Measurements from ENCODE around the gene EEF2K.

EEF2K gene

GRCh38 chr16:22314661-22315626 lies 108.9 kb downstream of the EEF2K start:
- FAIRE-seq (no peak), DNase-seq (ENCODE audit: low spot score) (no peak)

- DNase-seq (ENCODE audit: low spot score) = no peak
- FAIRE-seq = no peak
These were observed 109.9 kb downstream of the EEF2K start for GRCh38 chr16:22315979-22316378.

DNA sequence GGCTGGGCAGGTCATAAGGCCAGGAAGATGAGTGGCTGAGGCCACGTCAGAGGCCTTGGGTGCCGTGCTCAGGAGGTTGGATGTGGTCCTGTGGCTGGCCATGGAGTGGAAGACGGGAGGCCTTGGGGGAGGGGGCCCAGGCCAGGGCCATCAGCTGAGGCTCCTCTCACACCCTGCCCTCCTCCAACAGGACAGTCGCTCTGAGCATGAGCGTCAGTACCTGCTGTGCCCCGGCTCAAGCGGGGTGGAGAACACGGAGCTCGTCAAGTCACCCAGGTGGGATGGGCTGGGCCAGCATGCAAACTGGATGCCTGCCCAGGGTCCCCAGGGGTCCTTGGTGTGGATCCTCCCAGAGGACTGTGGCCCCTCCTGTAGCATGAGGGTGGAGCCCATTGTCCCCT lies 110.3 kb downstream of the EEF2K start:
- FAIRE-seq = no peak
- no peak for DNase-seq (ENCODE audit: low spot score)

- no peak for FAIRE-seq
- DNase-seq (ENCODE audit: low spot score) = no peak
These were observed 111.0 kb downstream of the EEF2K start for GRCh38 chr16:22317001-22317530.

- no peak for FAIRE-seq
- no peak for DNase-seq (ENCODE audit: low spot score)
These were observed 111.5 kb downstream of the EEF2K start for GRCh38 chr16:22317625-22318024.

DNA sequence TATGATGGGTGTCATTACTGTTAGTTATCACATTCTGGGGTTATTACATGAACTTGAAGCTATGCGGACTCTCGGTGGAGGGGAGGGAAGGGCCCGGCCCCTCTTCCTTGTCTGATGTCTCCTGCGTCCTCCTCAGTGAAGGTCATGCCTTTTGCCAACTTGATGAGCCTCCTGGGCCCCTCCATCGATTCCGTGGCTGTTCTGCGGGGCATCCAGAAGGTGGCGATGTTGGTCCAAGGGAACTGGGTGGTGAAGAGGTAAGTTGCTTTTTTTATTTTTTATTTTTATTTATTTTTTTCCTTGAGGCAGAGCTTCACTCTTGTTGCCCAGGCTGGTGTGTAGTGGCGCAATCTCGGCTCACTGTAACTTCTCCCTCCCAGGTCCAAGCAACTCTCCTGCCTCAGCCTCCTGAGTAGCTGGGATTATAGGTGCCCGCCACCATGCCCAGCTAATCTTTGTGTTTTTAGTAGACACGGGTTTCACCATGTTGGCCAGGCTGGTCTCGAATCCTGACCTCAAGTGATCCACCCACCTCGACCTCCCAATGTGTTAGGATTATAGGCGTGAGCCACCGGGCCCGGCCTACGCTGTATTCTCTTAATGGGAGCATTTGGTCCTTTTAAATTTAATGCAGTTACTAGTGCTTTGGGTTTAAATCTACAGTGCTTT lies 112.7 kb downstream of the EEF2K start:
- DNase-seq (ENCODE audit: low spot score) = no peak
- FAIRE-seq = no peak

- no peak for DNase-seq (ENCODE audit: low spot score)
- FAIRE-seq = no peak
These were observed 114.7 kb downstream of the EEF2K start for GRCh38 chr16:22320572-22321339.

DNA sequence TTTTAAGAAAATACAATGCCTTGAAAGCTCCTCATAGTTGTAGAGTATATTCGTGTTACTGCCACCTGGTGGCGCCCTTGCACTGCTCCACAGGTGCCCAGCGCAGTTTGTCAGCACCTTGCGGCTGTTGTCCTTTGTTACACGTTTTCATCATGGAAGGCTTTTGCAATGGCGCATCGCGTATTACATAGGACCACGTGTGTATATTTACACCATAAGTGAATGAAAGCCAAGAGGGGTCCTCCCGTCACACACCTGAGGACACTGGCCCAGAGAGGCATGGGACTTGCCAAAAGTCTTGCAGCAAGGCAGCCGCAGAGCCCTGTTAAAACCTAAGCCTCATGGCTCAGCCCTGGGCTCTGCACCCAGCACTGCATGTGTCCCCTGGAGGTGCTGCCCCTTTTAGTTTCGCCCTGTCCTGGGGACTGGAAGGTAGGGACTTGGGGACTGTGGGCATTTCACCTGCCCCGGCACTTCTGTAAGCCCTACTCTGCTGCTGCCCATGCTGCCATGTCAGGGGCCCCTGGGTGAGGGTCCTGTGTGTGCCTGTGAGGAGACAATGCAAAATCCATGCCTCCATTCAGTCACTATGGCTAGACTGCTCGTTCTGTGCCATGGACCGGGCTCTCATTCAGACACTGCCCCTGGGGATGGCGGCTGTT lies 115.4 kb downstream of the EEF2K start:
- peak; percentile 68 for DNase-seq (ENCODE audit: low spot score)
- FAIRE-seq = peak; percentile 70

DNA sequence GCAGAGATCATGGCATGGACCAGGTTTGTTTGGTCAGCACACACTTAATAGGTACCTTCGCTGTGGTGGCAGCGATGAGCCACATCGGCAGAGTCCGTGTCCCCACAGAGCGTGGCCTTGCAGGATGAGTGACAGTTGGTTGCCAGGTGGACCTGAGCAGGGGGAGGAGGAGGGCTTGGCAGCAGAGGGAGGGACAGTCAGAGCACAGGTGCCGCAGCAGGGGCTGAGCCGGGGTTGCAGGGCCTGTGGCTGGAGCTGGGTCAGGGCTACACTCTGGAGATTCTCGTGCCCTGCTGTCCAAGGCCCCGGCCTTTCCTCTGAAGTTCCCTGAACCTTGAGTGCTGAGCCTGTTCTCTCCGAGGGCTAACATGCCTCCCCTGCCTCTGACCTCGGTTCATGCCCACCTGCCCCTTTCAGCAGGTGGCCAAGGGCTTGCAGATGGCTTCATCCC lies 116.0 kb downstream of the EEF2K start:
- FAIRE-seq = no peak
- DNase-seq (ENCODE audit: low spot score) = no peak

- DNase-seq (ENCODE audit: low spot score) (no peak), FAIRE-seq (no peak)
These were observed 116.7 kb downstream of the EEF2K start for GRCh38 chr16:22322741-22323140.

DNA sequence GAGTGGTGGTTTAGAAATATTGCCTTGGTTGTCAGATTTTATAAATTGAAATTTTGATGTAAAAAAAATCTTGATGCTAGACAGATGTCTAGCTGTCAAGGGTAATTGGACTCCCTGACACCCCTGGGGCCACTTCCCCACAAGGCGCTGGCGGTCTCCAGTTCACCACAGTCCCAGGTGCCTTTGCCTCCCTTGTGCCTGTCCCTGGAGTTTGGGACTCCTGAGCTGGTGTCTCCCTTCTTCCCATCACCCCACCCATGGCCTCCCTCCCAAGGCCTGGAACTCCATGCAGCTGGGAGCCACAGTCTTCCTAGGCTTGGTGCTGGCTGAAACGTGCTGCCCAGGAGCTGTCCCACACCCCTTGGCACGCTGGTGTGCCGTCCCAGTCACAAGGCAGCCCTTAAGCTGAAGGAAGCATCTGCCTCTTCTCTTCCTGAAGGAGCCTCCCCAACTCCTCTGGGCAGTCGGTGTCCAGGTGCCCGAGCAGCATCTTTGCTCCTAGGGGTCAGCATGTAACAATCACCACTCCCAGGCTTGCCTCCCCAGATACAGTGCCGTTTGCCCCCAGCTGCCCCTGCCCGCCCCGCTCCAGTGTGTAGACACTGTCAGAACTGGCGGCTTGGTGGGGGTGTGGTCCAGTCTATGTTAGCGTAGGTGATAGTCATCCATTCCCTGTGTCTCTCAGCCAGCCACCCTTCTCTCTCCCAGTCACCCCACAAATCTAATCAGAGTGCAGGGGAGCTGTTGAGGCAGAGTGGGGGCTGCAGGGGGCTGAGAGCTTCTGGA lies 117.3 kb downstream of the EEF2K start:
- FAIRE-seq = no peak
- DNase-seq (ENCODE audit: low spot score) = no peak

DNA sequence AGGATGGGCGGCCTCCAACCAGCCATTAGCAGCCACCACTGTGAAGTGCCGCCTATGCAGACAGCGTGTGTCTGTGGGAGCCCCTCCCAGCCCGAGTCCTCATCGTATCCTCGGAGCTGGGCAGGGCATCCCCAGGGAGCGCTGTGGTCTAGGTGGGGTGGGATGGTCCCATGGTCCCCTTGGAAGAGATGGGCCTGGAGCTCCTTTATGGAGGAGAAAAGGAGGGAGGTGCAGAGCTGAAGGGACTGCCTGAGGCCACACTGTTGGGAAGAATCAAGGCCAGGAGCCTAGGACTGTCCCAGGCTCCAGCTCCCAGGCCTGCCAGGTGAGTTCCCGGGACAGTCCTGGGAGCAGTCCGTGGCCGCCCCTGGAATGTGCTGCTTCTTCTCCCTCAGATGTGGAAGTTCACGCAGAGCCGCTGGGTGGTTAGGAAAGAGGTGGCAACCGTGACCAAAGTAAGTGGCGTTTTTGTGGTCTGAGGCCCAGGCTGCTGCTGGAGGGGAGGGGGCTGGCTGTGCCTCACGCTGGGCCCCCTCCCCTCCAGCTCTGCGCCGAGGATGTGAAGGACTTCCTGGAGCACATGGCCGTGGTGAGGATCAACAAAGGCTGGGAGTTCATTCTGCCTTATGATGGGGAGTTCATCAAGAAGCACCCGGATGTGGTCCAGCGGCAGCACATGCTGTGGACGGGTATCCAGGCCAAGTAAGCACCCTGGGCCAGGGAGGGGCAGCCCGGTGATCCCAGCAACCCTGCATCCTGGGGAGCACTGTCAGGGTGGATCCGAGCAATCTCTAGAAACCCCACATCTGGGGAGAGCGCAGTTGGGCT lies 118.1 kb downstream of the EEF2K start:
- FAIRE-seq = no peak
- DNase-seq (ENCODE audit: low spot score) = no peak

DNA sequence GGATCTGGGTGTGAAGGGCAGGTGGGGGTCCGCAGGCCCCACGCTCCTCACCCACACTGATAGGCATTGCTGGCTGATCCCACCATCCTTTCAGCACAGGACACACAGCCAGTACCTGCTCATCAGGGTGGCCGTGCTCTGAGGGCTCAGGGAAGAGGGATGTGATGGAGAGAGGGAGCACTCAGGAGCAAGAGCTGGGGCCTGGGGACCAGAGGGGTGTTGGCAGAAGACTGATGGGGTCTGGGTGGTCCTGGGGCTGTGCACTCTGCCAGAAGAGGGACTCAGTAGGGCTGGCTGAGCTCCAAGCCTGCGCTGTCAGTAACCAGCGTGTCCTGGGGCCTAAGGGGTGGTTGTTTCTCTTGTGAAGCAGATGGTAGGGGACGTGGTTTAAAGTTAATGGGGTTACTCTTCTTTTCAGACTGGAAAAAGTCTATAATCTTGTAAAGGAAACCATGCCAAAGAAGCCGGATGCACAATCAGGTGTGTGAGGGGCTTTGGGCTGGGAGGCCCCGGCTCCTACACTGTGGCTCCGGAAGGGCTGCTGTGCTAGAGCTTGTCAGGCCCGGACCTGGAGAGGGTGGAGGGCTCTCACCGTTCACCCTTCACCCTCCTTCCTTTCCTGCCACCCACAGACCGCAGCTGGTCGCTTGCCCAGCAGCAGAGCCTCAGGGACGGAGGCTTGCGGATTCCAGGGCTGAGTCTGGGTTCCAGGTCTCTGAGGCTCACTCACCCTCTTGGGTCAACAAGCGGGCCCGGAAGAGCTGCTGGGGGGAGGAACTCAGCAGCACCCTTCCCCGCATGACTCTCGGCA lies 118.9 kb downstream of the EEF2K start:
- no peak for DNase-seq (ENCODE audit: low spot score)
- no peak for FAIRE-seq

DNA sequence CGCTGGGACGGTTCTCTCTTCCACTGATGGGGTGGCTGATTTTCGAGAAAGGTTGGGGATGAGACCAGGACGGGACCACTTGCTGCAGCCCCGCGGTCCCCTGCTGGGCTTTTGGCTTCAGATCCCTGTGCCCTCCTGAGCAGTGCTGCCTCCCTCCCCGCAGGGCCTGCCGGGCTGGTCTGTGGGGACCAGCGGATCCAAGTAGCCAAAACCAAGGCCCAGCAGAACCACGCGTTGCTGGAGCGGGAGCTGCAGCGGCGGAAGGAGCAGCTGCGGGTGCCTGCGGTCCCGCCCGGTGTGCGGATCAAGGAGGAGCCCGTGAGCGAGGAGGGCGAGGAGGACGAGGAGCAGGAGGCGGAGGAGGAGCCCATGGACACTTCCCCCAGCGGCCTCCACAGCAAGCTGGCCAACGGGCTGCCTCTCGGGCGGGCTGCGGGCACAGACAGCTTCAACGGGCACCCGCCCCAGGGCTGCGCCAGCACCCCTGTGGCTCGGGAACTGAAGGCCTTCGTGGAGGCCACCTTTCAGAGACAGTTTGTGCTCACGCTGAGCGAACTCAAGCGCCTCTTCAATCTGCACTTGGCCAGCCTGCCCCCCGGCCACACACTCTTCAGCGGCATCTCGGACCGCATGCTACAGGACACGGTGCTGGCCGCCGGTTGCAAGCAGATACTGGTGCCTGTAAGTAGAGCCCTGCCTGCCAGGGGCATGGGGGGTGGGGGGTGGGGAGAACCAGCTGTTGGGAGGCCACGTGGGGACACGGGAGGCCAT lies 119.7 kb downstream of the EEF2K start:
- FAIRE-seq (no peak), DNase-seq (ENCODE audit: low spot score) (no peak)

DNA sequence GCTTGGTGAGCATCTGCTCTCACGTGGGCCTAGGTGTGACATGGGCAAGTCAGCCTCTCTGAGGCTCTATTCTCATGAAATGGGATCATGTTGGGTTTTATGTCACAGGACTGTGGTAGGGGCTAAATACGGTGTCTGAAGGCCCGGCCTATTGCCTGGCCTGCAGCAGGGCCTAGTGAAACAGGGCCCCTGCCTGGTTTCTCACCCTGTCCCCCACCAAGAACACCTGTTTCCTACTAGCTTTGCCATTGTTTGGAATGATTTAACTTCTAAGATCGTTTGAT lies 120.2 kb downstream of the EEF2K start:
- FAIRE-seq (no peak), DNase-seq (ENCODE audit: low spot score) (no peak)

DNA sequence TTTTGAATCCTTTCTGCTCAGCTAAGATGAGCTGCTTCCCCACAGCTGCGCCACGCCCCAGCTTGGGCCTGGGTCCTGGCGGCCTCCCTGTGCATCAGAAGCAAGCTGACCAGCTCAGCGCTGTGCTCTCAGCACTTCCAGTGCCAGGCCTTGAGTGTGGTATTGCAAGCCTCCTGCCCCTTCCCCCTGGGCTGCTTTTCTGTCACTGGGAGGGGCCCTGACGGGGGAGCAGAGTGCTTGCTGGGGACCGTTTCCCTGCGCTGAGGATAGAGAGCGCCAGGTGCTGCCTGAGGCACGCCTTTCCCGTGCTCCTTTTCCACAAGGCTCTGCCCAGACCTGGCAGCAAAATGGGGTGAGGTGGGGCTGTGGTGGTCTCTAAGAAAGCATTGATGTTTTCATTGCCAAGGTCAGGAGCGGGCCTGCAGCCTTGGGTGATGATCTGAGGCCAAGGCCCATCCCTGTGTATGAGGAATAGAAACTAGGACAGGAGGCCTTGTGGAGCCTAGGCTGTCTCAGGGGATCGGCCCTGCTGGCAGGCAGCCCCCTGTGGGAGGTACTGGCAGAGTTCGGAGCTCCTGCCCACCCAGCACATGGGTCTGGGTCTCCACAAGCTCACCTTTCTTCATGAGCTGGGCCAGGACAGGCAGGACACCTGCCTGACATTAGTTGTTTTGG lies 120.8 kb downstream of the EEF2K start:
- no peak for FAIRE-seq
- DNase-seq (ENCODE audit: low spot score) = no peak

GRCh38 chr16:22327446-22327775 lies 121.3 kb downstream of the EEF2K start:
- DNase-seq (ENCODE audit: low spot score) = no peak
- FAIRE-seq = no peak

Measured in RCC 7860 (cell line).